Activated effector memory CD4-positive, alpha-beta T cell treated with anti-CD3 and anti-CD28 coated beads, Interleukin-2, amount 50 U/mL, for 16 hours (primary cell): Measurements from ENCODE around the gene OAS2.
"Not testable (repeated sequence)": the region's sequence is repeated elsewhere in the genome, so short reads cannot be mapped to it uniquely, and the experiment has no call there.

Source experiments
- DNase-seq: peaks from one replicate; pipeline ENCODE4 v3.0.0-alpha.2; 2020

OAS2 gene

DNA sequence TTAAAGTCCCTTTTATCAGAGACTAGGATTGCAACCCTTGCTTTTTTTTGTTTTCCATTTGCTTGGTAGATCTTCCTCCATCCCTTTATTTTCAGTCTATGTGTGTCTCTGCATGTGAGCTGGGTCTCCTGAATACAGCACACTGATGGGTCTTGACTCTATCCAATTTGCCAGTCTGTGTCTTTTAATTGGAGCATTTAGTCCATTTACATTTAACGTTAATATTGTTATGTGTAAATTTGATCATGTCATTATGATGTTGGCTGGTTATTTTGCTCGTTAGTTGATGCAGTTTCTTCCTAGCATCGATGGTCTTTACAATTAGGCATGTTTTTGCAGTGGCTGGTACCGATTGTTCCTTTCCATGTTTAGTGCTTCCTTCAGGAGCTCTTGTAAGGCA is 21.2 kb upstream of the OAS2 start:
- DNase-seq = not testable (repeated sequence)

DNA sequence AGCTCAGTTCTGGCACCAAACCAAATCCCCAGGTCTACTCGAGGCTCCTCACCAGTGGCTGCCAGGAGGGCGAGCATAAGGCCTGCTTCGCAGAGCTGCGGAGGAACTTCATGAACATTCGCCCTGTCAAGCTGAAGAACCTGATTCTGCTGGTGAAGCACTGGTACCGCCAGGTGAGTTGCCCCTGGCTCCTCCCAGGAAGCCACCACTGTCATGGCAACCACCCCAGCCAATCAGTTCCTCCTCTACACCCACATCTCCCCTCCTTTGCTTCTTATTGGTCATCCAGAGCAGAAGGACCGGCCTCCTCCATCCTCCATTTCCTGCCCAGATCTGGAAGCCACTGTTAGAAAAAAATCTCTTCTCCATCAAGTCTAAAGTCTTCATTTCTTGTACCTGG is 17.2 kb upstream of the OAS2 start:
- no peak for DNase-seq

- DNase-seq = no peak
Measured at GRCh38 chr12:112961536-112961935, 16.8 kb upstream of the OAS2 start.

- DNase-seq = no peak
Measured at GRCh38 chr12:112962561-112962960, 15.8 kb upstream of the OAS2 start.

DNA sequence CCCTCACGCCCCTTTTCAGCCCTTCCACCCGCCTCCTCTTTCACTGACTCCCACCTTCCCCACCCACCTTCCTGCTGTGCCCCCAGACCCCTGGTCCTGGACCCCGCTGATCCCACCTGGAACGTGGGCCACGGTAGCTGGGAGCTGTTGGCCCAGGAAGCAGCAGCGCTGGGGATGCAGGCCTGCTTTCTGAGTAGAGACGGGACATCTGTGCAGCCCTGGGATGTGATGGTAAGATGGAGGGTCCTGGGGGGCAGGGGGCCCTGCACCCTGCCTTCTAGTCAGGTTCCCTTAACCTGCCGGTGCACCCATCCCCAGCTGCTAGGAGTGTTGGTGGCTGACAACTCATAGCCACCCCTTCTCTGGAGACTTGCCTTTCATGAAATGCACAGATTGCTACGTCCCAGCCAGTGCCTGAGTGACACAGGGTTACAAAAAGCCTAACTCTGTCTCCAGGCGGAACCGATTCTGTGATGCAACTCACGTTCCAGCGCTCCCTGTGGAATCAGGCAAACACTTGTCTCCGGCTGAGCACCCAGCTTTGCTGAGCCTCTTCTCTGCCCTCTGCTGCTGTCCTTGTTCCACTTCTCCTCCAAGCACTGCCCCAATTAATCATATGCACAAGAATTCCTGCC is 15.0 kb upstream of the OAS2 start:
- DNase-seq = no peak

DNA sequence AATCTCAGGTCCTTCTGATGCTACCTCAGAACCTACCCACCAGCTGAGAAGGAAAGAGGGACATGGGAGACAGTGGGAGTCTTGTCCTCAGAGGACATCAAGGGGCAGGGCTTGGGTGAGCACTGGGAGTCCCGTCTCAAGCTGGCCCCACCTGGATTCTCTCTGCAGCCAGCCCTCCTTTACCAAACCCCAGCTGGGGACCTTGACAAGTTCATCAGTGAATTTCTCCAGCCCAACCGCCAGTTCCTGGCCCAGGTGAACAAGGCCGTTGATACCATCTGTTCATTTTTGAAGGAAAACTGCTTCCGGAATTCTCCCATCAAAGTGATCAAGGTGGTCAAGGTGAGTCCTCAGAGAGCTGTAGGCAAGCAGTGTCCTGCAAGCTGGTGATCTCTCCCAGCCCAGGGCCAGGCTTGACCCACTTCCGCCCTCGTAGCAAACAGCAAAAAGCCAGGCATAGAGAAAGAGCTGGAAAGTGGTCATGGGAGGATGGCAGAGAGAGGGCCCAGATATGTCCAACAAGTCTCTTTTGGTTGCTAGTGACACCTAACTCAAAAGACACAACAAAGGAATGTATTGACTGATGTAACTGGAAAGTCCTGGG is 14.2 kb upstream of the OAS2 start:
- DNase-seq = no peak

DNA sequence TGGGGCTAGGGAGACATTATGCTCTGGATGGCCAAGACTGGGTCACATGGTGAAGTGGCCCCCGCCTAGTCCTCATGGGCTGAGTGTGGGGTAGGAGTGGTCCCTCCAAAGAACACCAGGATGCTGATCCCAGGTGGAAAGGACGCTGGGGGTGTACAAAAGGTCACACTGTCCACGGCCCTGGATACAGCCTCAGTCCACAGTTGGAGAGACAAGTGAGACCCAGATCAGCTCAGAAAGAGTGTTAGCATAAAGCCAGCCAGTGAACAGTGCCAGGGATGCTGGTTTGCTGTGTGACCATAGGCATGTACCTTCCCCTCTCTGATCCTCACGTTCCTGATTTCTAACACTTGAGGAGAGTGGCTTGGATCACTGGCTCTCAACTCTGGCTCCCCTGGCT is 13.4 kb upstream of the OAS2 start:
- DNase-seq = no peak

DNA sequence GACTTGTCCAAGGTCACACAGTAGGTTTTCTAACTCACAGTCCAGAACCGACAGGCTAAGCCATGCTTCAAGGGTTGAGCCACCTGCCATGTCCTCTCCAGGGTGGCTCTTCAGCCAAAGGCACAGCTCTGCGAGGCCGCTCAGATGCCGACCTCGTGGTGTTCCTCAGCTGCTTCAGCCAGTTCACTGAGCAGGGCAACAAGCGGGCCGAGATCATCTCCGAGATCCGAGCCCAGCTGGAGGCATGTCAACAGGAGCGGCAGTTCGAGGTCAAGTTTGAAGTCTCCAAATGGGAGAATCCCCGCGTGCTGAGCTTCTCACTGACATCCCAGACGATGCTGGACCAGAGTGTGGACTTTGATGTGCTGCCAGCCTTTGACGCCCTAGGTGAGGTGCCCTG is 12.7 kb upstream of the OAS2 start:
- DNase-seq = no peak

DNA sequence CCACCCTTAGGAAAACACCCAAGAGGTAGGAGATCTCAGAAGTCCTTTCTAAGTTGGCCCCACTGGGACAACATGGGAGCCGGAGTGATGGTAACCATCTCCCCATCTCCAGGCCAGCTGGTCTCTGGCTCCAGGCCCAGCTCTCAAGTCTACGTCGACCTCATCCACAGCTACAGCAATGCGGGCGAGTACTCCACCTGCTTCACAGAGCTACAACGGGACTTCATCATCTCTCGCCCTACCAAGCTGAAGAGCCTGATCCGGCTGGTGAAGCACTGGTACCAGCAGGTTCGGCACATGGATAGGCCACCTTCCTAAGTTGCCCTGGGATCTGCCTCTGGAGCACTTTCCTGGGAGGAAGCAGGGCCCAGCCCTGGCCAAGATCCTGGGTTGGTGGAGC is 11.0 kb upstream of the OAS2 start:
- no peak for DNase-seq

- no peak for DNase-seq
Measured at GRCh38 chr12:112967858-112968257, 10.5 kb upstream of the OAS2 start.

GRCh38 chr12:112969547-112970306 is 8.6 kb upstream of the OAS2 start:
- no peak for DNase-seq

DNA sequence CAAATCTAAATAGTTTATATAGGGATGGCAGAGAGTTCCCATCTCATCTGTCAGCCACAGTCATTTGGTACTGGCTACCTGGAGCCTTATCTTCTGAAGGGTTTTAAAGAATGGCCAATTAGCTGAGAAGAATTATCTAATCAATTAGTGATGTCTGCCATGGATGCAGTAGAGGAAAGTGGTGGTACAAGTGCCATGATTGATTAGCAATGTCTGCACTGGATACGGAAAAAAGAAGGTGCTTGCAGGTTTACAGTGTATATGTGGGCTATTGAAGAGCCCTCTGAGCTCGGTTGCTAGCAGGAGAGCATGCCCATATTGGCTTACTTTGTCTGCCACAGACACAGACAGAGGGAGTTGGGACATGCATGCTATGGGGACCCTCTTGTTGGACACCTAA is 7.9 kb upstream of the OAS2 start:
- DNase-seq = no peak

DNA sequence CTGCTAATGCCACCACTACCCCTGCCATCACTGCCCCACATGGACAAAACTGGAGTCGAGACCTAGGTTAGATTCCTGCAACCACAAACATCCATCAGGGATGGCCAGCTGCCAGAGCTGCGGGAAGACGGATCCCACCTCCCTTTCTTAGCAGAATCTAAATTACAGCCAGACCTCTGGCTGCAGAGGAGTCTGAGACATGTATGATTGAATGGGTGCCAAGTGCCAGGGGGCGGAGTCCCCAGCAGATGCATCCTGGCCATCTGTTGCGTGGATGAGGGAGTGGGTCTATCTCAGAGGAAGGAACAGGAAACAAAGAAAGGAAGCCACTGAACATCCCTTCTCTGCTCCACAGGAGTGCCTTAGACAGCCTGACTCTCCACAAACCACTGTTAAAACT is 7.1 kb upstream of the OAS2 start:
- DNase-seq = no peak

DNA sequence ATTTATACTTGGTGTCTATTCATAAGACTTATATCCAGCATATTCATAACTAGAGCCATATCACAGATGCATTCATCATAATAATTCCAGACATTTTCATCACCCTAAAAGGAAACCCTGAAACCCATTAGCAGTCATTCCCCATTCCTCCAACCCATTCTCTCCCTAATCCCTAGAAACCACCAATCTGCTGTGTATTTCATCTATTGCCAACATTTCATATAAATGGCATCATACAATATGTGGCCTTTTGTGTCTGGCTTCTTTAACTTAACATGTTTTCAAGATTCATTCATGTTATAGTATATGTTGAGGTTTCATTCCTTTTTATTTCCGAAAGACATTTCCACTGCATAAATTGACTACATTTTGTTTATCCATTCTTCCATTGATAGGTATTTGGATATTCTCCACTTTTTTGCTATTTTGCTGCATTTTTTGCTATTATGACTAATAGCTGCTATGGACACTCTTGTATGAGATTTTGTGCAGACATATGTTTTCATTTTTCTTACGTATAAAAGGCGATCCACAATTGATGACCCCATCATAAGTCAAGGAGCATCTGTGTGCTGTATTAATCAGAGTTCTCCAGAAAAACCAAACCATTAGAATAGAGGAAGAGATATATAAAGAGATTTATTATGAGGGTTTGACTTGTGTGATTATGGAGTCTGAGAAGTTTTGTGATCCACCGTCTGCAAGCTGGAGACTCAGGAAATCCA is 5.1 kb upstream of the OAS2 start:
- no peak for DNase-seq

GRCh38 chr12:112973818-112974231 is 4.5 kb upstream of the OAS2 start:
- no peak for DNase-seq

DNA sequence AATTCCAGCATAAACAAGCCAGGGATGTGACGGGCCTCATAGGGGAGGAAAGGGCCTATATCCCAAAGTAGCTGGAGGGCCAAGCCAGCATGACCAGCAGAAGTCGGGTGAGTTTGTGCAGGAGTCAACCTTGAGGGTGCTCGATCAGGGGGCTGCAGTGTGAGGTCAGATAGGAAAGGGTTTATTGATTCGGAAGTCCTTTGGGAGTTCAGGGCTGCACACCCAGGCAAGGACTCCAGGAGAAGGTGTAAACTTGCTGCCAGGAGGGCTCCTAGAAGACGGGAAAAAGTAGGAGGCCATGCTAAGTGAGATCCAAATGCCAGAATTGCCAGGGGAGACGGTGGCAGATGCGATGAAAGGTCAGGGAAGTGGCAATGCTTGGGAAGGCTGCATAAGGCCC is 3.4 kb upstream of the OAS2 start:
- DNase-seq = no peak

- DNase-seq = no peak
Measured at GRCh38 chr12:112977139-112977538, 1.2 kb upstream of the OAS2 start.

- no peak for DNase-seq
Measured at GRCh38 chr12:112977641-112978040, 678 bp upstream of the OAS2 start.

GRCh38 chr12:112979041-112979680 is 842 bp downstream of the OAS2 start:
- peak; percentile 75 for DNase-seq

GRCh38 chr12:112980491-112981158 is 2.3 kb downstream of the OAS2 start:
- DNase-seq = no peak

DNA sequence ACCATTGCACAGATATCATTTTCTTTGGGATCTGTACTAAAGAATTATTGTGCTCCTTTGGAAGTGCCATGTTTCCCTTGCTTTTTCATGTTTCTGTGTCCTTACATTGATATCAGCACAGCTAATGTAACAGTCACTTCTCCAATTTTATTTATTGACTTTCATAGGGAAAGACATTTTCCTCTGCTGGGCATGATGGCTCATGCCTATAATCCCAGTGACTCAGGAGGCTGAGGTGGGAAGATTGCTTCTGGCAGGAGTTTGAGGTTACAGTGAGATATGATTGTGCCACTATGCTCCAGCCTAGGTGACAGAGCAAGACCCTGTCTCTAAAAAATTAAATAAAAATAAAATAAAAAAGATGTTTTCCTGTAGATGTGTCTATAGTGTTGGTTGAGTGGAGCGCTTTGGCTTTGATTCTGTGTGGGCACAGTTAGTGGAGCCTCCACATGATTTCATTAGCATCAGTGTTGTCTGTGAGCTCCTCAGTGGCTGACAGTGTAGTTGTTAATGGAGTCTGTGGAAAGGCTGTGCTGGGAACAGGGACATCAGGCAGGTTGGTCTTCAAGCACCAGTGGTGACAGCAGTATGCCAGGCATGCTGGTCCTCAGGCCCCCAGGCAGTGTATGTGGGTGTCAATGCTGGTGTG is 7.4 kb downstream of the OAS2 start:
- no peak for DNase-seq

DNA sequence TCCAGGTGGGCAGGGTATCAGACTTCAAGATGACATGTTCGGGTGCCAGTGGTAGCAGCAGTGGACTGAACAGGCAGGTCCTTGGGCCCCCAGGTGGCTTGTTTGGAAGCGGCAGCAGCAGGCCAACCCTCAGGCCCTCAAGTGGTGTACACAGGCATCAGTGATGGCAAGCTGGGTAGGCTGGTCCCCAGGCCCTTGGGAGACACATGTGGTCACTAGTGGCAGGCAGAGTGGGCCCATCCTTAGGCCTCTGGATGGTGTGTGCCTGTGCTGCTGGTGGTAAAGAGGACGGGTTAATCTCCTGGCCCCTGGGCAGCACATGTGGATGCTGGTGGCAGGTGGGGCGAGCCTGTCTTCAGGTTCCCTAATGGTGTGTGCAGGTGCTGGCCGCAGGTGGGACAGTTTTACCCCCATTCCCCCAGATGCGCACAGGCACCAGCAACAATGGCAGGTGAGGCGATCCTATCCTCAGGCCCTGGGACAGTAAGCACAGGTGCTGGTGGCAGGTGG is 8.0 kb downstream of the OAS2 start:
- no peak for DNase-seq
